Endodermal cell (in vitro differentiated cells): ENCODE results near the gene LRRC25. TPM values are rescaled to one million over a fixed set of nuclear protein-coding genes. Genes with fewer than 3 reads are reported as not detected.
"Not testable (repeated sequence)": the region's sequence is repeated elsewhere in the genome, so short reads cannot be mapped to it uniquely, and the experiment has no call there.

ENCODE experiments used
- DNase-seq: peaks from one replicate; pipeline ENCODE4 v3.0.0-alpha.2; 2017
- H3K27ac ChIP-seq: 2 replicates; pipeline ENCODE4 v1.5.1; 2013; ENCODE audit warnings: mild to moderate bottlenecking, low read depth, low read length, moderate library complexity
- H3K27me3 ChIP-seq: 2 replicates; pipeline ENCODE4 v1.6.1; 2013; ENCODE audit warnings: mild to moderate bottlenecking, low read length, moderate library complexity; ENCODE audit not compliant: insufficient read depth, control insufficient read depth, poor library complexity, severe bottlenecking
- H3K36me3 ChIP-seq: 2 replicates; pipeline ENCODE4 v1.7.0; 2013; ENCODE audit warnings: mild to moderate bottlenecking, low read length, moderate library complexity; ENCODE audit not compliant: control insufficient read depth, insufficient read depth
- H3K4me1 ChIP-seq: one replicate; pipeline ENCODE4 v1.7.0; 2013; ENCODE audit warnings: low read length; ENCODE audit not compliant: control insufficient read depth, insufficient read depth
- H3K4me3 ChIP-seq: 2 replicates; pipeline ENCODE4 v1.5.1; 2013; ENCODE audit warnings: mild to moderate bottlenecking, low read length, moderate library complexity
- H3K9ac ChIP-seq: 2 replicates; pipeline ENCODE4 v1.6.1; 2013; ENCODE audit warnings: mild to moderate bottlenecking, low read length, moderate library complexity; ENCODE audit not compliant: poor library complexity, severe bottlenecking; ENCODE audit errors: extremely low read depth
- H3K9me3 ChIP-seq: 2 replicates; pipeline ENCODE4 v1.6.1; 2013; ENCODE audit warnings: mild to moderate bottlenecking, low read length, moderate library complexity; ENCODE audit not compliant: control insufficient read depth
- H3K27ac Mint-ChIP-seq: 2 replicates; pipeline ENCODE4 v1.8.0; 2020; ENCODE audit warnings: mixed read lengths
- H3K27me3 Mint-ChIP-seq: 2 replicates; pipeline ENCODE4 v1.8.0; 2021; ENCODE audit warnings: mild to moderate bottlenecking, mixed read lengths; ENCODE audit not compliant: insufficient read depth
- H3K36me3 Mint-ChIP-seq: 2 replicates; pipeline ENCODE4 v1.8.0; 2020; ENCODE audit warnings: low read depth, mixed read lengths
- H3K4me1 Mint-ChIP-seq: 2 replicates; pipeline ENCODE4 v1.8.0; 2020; ENCODE audit warnings: mixed read lengths
- H3K4me3 Mint-ChIP-seq: 2 replicates; pipeline ENCODE4 v1.8.0; 2020; ENCODE audit warnings: mild to moderate bottlenecking, moderate library complexity, mixed read lengths
- H3K9me3 Mint-ChIP-seq: 2 replicates; pipeline ENCODE4 v1.8.0; 2020; ENCODE audit warnings: mild to moderate bottlenecking, mixed read lengths
- CTCF ChIP-seq: fragments of 200-600 bp; sonication (generic); conservative IDR thresholded peaks from 2 replicates; pipeline ENCODE4 v1.5.0; 2021; ENCODE audit warnings: antibody characterized with exemption, mild to moderate bottlenecking
- WGBS, 2 experiments: methylation state at CpG; one replicate each; pipeline versions ENCODE4 v1.1.5 to v1.1.7; 2013; ENCODE audit warnings: missing lambda C conversion rate in 2 of 2, mixed read lengths in 1 of 2; ENCODE audit not compliant: insufficient coverage in 1 of 2, insufficient read length in 1 of 2; 5-methylcytosine and 5-hydroxymethylcytosine counted together
- total RNA-seq, 2 donors: library from RNA; stranded (reverse); fragmentation: NEBNext Ultra II Directional in 1 of 2; extraction: Animal tissue kit (Norgen Biotek cat#: 25700) in 1 of 2; gene quantifications; 2 replicates in 1 of 2; 3 replicates in 1 of 2; pipeline ENCODE4 v1.2.1, GENCODE V29; 2021

LRRC25 gene
- total RNA-seq, 2 donors from 2014 or later: not detected

DNA sequence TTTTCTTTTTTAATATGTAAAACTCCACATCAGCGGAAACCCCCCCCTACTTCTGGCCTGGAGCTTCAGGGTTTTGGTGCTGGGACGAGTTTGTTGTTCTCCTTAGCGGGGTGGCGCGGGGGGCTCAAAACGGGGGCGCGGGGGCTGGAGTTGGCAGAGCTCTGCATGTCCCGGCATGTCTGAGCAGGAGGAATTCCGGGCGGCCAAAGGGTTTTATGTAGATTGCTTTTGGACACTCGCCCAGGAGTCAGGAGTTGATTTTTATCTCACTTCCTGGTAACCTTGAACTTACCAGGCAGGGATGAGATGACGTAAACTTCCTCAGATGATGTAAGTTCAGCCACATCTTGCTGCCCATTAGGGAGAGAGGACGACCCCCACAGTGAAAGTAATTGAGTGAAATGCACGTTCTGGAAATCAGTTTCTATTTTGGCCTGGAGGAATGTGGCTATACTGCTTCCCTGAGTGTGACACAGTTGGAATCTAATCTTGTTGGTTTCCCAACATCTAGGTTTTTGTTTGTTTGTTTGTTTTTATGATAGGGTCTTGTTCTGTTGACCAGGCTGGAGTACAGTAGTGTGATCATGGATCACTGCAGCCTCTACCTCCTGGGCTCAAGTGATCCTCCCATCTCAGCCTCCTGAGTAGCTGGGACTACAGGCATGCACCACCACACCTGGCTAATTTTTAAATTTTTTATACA, 32.4 kb downstream of the LRRC25 start:
- WGBS, 2 experiments: 80 to 84% methylated on average over 10 to 15 of the region's 15 CpGs
- no peak overlapping the region for H3K9ac ChIP-seq

GRCh38 chr19:18364277-18364825, 33.1 kb downstream of the LRRC25 start:
- not testable (repeated sequence) for H3K36me3 Mint-ChIP-seq, H3K4me3 Mint-ChIP-seq, H3K9me3 Mint-ChIP-seq, H3K36me3 ChIP-seq, H3K4me1 Mint-ChIP-seq, DNase-seq, H3K9me3 ChIP-seq, H3K27me3 ChIP-seq, H3K9ac ChIP-seq, H3K4me3 ChIP-seq, H3K27me3 Mint-ChIP-seq, H3K4me1 ChIP-seq
- H3K27ac Mint-ChIP-seq: peak overlapping the region; percentile 68
- peak overlapping the region; percentile 89 for H3K27ac ChIP-seq
- 82 to 89% methylated on average over 8 to 11 of the region's 11 CpGs for WGBS, 2 experiments

More for the DNA sequence above, 32.4 kb downstream of the LRRC25 start:
- H3K36me3 Mint-ChIP-seq: peaks cover 7% of the 10 kb centered on the region
- no peaks in the 10 kb centered on the region for H3K36me3 ChIP-seq
- H3K4me1 ChIP-seq: peaks cover 3% of the 10 kb centered on the region
- H3K27ac Mint-ChIP-seq: peak overlapping the region; percentile 68
- H3K27ac ChIP-seq: peak overlapping the region; percentile 89
- no peak overlapping the region for H3K4me3 Mint-ChIP-seq
- H3K27me3 Mint-ChIP-seq: no peaks in the 10 kb centered on the region
- TF ChIP-seq CTCF: no peak
- H3K27me3 ChIP-seq: no peaks in the 10 kb centered on the region
- H3K4me1 Mint-ChIP-seq: peaks cover 12% of the 10 kb centered on the region
- H3K9me3 Mint-ChIP-seq: no peaks in the 10 kb centered on the region
- no peak for DNase-seq
- H3K9me3 ChIP-seq: no peaks in the 10 kb centered on the region
- H3K4me3 ChIP-seq: no peak overlapping the region

- Histone ChIP-seq H3K4me3 (no peak overlapping the region), H3K4me1 (no peaks in the 10 kb centered on the region), H3K27me3 (no peaks in the 10 kb centered on the region), H3K36me3 (no peaks in the 10 kb centered on the region), H3K9ac (no peak overlapping the region), H3K27ac (peak overlapping the region; percentile 68), H3K9me3 (no peaks in the 10 kb centered on the region)
- Mint-ChIP-seq H3K4me3 (no peak overlapping the region), H3K9me3 (no peaks in the 10 kb centered on the region), H3K27me3 (no peaks in the 10 kb centered on the region), H3K36me3 (peaks cover 12% of the 10 kb centered on the region), H3K4me1 (peaks cover 5% of the 10 kb centered on the region), H3K27ac (no peak overlapping the region)
- DNase-seq: no peak
- 84 to 96% methylated on average over 4 to 6 of the region's 6 CpGs for WGBS, 2 experiments
- TF ChIP-seq CTCF: no peak
Measured at GRCh38 chr19:18363787-18364186, 33.6 kb downstream of the LRRC25 start.
